HepG2 (cell line): ENCODE data around the gene ZNF575. TPM values are rescaled to one million over a fixed set of nuclear protein-coding genes. Genes with fewer than 3 reads are reported as not detected.
A peak's percentile ranks its signal among the peaks of the same experiment; 100 is the strongest.

Source experiments
- CAMTA2 ChIP-seq: sonication (generic); formaldehyde crosslinking; IDR thresholded peaks from 2 replicates; pipeline ENCODE4 v1.4.0; 2020; ENCODE audit warnings: mild to moderate bottlenecking, missing genetic modification reagents, borderline replicate concordance
- CHD4 ChIP-seq: fragments of 200-600 bp; sonication (generic); IDR thresholded peaks from 2 replicates; pipeline ENCODE4 v1.7.0; 2017; ENCODE audit warnings: mild to moderate bottlenecking, low read length, borderline replicate concordance
- CREB3 ChIP-seq: sonication (generic); formaldehyde crosslinking; IDR thresholded peaks from 2 replicates; pipeline ENCODE4 v1.5.0; 2020; ENCODE audit warnings: missing genetic modification reagents
- GABPB1 ChIP-seq: IDR thresholded peaks from 2 replicates; pipeline ENCODE4 v1.6.1; 2016; ENCODE audit warnings: mild to moderate bottlenecking, missing genetic modification reagents, moderate library complexity, missing compliant biosample characterization
- HNRNPK ChIP-seq: fragments of 200-400 bp; formaldehyde crosslinking; IDR thresholded peaks from 2 replicates; pipeline ENCODE4 v1.6.1; 2018; ENCODE audit warnings: low read length, low read depth, moderate library complexity, mild to moderate bottlenecking; ENCODE audit not compliant: poor library complexity, severe bottlenecking
- ISL2 ChIP-seq: sonication (generic); formaldehyde crosslinking; IDR thresholded peaks from 2 replicates; pipeline ENCODE4 v1.5.0; 2020; ENCODE audit warnings: missing genetic modification reagents
- KLF16 ChIP-seq, 2 experiments: sonication (generic) in 1 of 2; formaldehyde crosslinking in 1 of 2; IDR thresholded peaks; 2 replicates each; pipeline versions ENCODE4 v1.6.1 to v1.8.0; 2016 to 2023; ENCODE audit warnings: missing genetic modification reagents in 2 of 2, missing compliant biosample characterization in 1 of 2
- MATR3 ChIP-seq: sonication (generic); formaldehyde crosslinking; IDR thresholded peaks from 2 replicates; pipeline ENCODE4 v1.4.0; 2020; ENCODE audit warnings: missing genetic modification reagents
- NFIC ChIP-seq: IDR thresholded peaks from 2 replicates; pipeline ENCODE4 v1.6.1; 2012; ENCODE audit warnings: mild to moderate bottlenecking, low read length, inconsistent platforms
- SNAPC5 ChIP-seq: sonication (generic); formaldehyde crosslinking; IDR thresholded peaks from 2 replicates; pipeline ENCODE4 v1.8.1; 2023; ENCODE audit warnings: mild to moderate bottlenecking, missing genetic modification reagents, borderline replicate concordance
- TEAD2 ChIP-seq: sonication (generic); formaldehyde crosslinking; IDR thresholded peaks from 2 replicates; pipeline ENCODE4 v1.9.0; 2021; ENCODE audit warnings: missing genetic modification reagents
- TOE1 ChIP-seq: sonication (generic); formaldehyde crosslinking; IDR thresholded peaks from 2 replicates; pipeline ENCODE4 v1.4.0; 2020; ENCODE audit warnings: mild to moderate bottlenecking, missing genetic modification reagents
- ZFP37 ChIP-seq: sonication (generic); formaldehyde crosslinking; IDR thresholded peaks from 2 replicates; pipeline ENCODE4 v1.4.0; 2020; ENCODE audit warnings: missing genetic modification reagents, borderline replicate concordance
- ZNF232 ChIP-seq: sonication (generic); formaldehyde crosslinking; IDR thresholded peaks from 2 replicates; pipeline ENCODE4 v1.4.0; 2020; ENCODE audit warnings: missing genetic modification reagents, borderline replicate concordance
- ZNF235 ChIP-seq: sonication (generic); formaldehyde crosslinking; IDR thresholded peaks from 2 replicates; pipeline ENCODE4 v1.8.1; 2023; ENCODE audit warnings: mild to moderate bottlenecking, missing genetic modification reagents, borderline replicate concordance
- ZNF3 ChIP-seq: IDR thresholded peaks from 2 replicates; pipeline ENCODE4 v1.7.0; 2017; ENCODE audit warnings: inconsistent platforms
- ZNF414 ChIP-seq: sonication (generic); formaldehyde crosslinking; IDR thresholded peaks from 2 replicates; pipeline ENCODE4 v1.5.0; 2020; ENCODE audit warnings: missing genetic modification reagents
- ZNF44 ChIP-seq: sonication (generic); formaldehyde crosslinking; IDR thresholded peaks from 2 replicates; pipeline ENCODE4 v1.5.1; 2020; ENCODE audit warnings: mild to moderate bottlenecking, missing genetic modification reagents
- ZNF570 ChIP-seq: sonication (generic); formaldehyde crosslinking; IDR thresholded peaks from 2 replicates; pipeline ENCODE4 v1.4.0; 2020; ENCODE audit warnings: mild to moderate bottlenecking, missing genetic modification reagents, borderline replicate concordance
- ZSCAN30 ChIP-seq: sonication (generic); formaldehyde crosslinking; IDR thresholded peaks from 2 replicates; pipeline ENCODE4 v1.5.0; 2020; ENCODE audit warnings: mild to moderate bottlenecking, missing genetic modification reagents
- polyA plus RNA-seq, 8 experiments: library from polyadenylated mRNA; depleted of rRNA in 3 of 8; stranded (reverse) in 7 of 8; unstranded in 1 of 8; fragments of >200 nt; fragmentation: Illumina TruSeq in 4 of 8; extraction: Trizol in 4 of 8; gene quantifications; 2 replicates each; pipeline versions ENCODE4 v1.2.1 to v1.2.3, GENCODE V29; 2011 to 2016; ENCODE audit warnings: low read depth in 4 of 8, missing spikeins in 1 of 8, mixed read lengths in 1 of 8; ENCODE audit not compliant: insufficient read depth in 1 of 8
- total RNA-seq, 5 experiments: library from RNA; depleted of rRNA; stranded (reverse); fragments of >200 nt; fragmentation: Illumina TruSeq; extraction: Trizol; gene quantifications; 2 replicates each; pipeline ENCODE4 v1.2.3, GENCODE V29; 2016; ENCODE audit warnings: low read depth in 1 of 5
- TF ChIP-seq, protein P1 (sequence below), 2 experiments: fragments of 450-650 bp in 1 of 2; sonication (generic) in 1 of 2; formaldehyde crosslinking; IDR thresholded peaks; 2 replicates each; pipeline versions ENCODE4 v1.5.0 to v1.8.0; 2020 to 2022; ENCODE audit warnings: mild to moderate bottlenecking in 1 of 2, missing genetic modification reagents in 1 of 2
- TF ChIP-seq, protein P2 (sequence below): sonication (generic); formaldehyde crosslinking; IDR thresholded peaks from 2 replicates; pipeline ENCODE4 v1.5.0; 2020; ENCODE audit warnings: missing genetic modification reagents
- TF ChIP-seq, protein P3 (sequence below): sonication (generic); formaldehyde crosslinking; IDR thresholded peaks from 2 replicates; pipeline ENCODE4 v1.5.0; 2020; ENCODE audit warnings: missing genetic modification reagents, mild to moderate bottlenecking, borderline replicate concordance

ZNF575 gene
- total and polyA plus RNA-seq, 2 of the 13 experiments (the other 11 are each of a cell fraction or from before 2014, with no cell fraction given) = 0.17 to 0.27 TPM

- no peak for TF ChIP-seq CAMTA2
- TF ChIP-seq ZNF414 (CRISPR knock-in tag) = no peak
- TF ChIP-seq, protein P1, sequence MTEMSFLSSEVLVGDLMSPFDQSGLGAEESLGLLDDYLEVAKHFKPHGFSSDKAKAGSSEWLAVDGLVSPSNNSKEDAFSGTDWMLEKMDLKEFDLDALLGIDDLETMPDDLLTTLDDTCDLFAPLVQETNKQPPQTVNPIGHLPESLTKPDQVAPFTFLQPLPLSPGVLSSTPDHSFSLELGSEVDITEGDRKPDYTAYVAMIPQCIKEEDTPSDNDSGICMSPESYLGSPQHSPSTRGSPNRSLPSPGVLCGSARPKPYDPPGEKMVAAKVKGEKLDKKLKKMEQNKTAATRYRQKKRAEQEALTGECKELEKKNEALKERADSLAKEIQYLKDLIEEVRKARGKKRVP (CRISPR knock-in tag; IDR thresholded peaks at IDR 0.05) = no peak
- TF ChIP-seq ZNF570 (CRISPR knock-in tag) = no peak
- no peak for TF ChIP-seq TOE1
- peak; percentile 37; the same call in 1 of the 2 replicates for TF ChIP-seq SNAPC5 (CRISPR knock-in tag)
- no peak for TF ChIP-seq CREB3 (CRISPR knock-in tag)
- TF ChIP-seq ZNF44 = no peak
- TF ChIP-seq ZNF235 (CRISPR knock-in tag) = no peak
- TF ChIP-seq MATR3 (CRISPR knock-in tag) = no peak
- TF ChIP-seq ZSCAN30 (CRISPR knock-in tag) = no peak
- TF ChIP-seq, protein P2, sequence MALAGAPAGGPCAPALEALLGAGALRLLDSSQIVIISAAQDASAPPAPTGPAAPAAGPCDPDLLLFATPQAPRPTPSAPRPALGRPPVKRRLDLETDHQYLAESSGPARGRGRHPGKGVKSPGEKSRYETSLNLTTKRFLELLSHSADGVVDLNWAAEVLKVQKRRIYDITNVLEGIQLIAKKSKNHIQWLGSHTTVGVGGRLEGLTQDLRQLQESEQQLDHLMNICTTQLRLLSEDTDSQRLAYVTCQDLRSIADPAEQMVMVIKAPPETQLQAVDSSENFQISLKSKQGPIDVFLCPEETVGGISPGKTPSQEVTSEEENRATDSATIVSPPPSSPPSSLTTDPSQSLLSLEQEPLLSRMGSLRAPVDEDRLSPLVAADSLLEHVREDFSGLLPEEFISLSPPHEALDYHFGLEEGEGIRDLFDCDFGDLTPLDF (CRISPR knock-in tag) = peak; percentile 29; the same call in 1 of the 2 replicates
- TF ChIP-seq ISL2 = 0 out of 2 replicates have a peak, but pooled peaks have one; percentile 28
- 0 out of 2 replicates have a peak, but pooled peaks have one; percentile 52 for TF ChIP-seq ZNF232 (CRISPR knock-in tag)
- no peak for TF ChIP-seq NFIC
- TF ChIP-seq CHD4 = no peak
- peak; percentile 80 for TF ChIP-seq GABPB1 (CRISPR knock-in tag)
- TF ChIP-seq ZNF3 (CRISPR knock-in tag) = no peak
- 0 out of 2 replicates have a peak, but pooled peaks have one; percentile 20 for TF ChIP-seq ZFP37
- no peak for TF ChIP-seq HNRNPK
- TF ChIP-seq, protein P3, sequence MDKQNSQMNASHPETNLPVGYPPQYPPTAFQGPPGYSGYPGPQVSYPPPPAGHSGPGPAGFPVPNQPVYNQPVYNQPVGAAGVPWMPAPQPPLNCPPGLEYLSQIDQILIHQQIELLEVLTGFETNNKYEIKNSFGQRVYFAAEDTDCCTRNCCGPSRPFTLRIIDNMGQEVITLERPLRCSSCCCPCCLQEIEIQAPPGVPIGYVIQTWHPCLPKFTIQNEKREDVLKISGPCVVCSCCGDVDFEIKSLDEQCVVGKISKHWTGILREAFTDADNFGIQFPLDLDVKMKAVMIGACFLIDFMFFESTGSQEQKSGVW (CRISPR knock-in tag) = no peak
- TF ChIP-seq TEAD2 (CRISPR knock-in tag) = no peak
- TF ChIP-seq KLF16 (CRISPR knock-in tag; IDR thresholded peaks at IDR 0.05) = peak in 1 of 2 experiments; percentile 69; a peak in 1 of 4 replicates
Observed at GRCh38 chr19:43526884-43527859, 5.8 kb upstream of the ZNF575 start, which contains the start of gene ETHE1 (continued).
